Measurements from ENCODE around the gene CCNDBP1. TPM values are rescaled to one million over a fixed set of nuclear protein-coding genes. Genes with fewer than 3 reads are reported as not detected.

CCNDBP1 gene
- total RNA-seq, 1 experiment from 2014 or later: 39.8 TPM

- CTCF ChIA-PET: interaction anchor here (0.7 to 2.1 kb wide), 5 partner anchors 9 to 100 kb away, joined by 3 to 14 read pairs (median 4); no protein-coding TSS in a partner anchor
- H3K4me1 ChIP-seq (ENCODE audit: control insufficient read depth in 1 of 2, insufficient read depth in 2 of 2, low read length in 2 of 2): peaks cover 10 to 19% of the 10 kb centered on the region in 2 experiments
- RAD21 ChIA-PET (ENCODE audit: low non-redundant PET in 1 of 2, low total read pairs in 2 of 2, uncharacterized antibody in 2 of 2, unreplicated experiment in 2 of 2): no interaction called here
- no peak for DNase-seq (ENCODE audit: low read depth, low spot score)
- H3K27me3 ChIP-seq (ENCODE audit: insufficient read depth, low read length): no peaks in the 10 kb centered on the region
- peaks cover 0 to 9% of the 10 kb centered on the region in 2 experiments; a peak in 2 of 4 replicates for H3K36me3 ChIP-seq (ENCODE audit: control insufficient read depth in 1 of 2, insufficient read depth in 2 of 2, low read length in 2 of 2)
- no TSS peak for BruUV-seq (replicated peaks)
- no peaks in the 10 kb centered on the region; the same call in 1 of the 2 replicates for H3K79me2 ChIP-seq (ENCODE audit: insufficient read depth, low read length)
- H3K9ac ChIP-seq (ENCODE audit: low read length): peak overlapping the region; percentile 68
- no peak overlapping the region for H2AFZ ChIP-seq (ENCODE audit: low read depth, low read length, poor library complexity, severe bottlenecking)
- no peaks in the 10 kb centered on the region for H3K9me3 ChIP-seq (ENCODE audit: control insufficient read depth in 1 of 2, insufficient read depth in 1 of 2, low read depth in 1 of 2, low read length in 2 of 2)
- no peaks in the 10 kb centered on the region for H4K20me1 ChIP-seq (ENCODE audit: insufficient read depth)
- peak overlapping the region; percentile 92 for H3K4me2 ChIP-seq (ENCODE audit: low read length)
- no peak for TF ChIP-seq SP1 (IDR thresholded peaks at IDR 0.05; ENCODE audit: low read depth)
- TF ChIP-seq POLR2A (IDR thresholded peaks at IDR 0.05; ENCODE audit: borderline replicate concordance, extremely low read depth, insufficient read depth, insufficient read length): no peak
- no peak for TF ChIP-seq SIN3A (IDR thresholded peaks at IDR 0.05; ENCODE audit: low read depth)
- TF ChIP-seq FOSL1 (IDR thresholded peaks at IDR 0.05; ENCODE audit: low read depth): no peak
- H3K9me2 ChIP-seq (ENCODE audit: insufficient read depth): no peaks in the 10 kb centered on the region
- peak; percentile 6; the same call in 1 of the 2 replicates for ATAC-seq
- intact Hi-C loops (cut with micrococcal nuclease): loop anchor here (5.0 kb wide), 2 partner anchors 54 to 96 kb away; partner anchors contain the start of gene TMEM62
- POLR2A ChIA-PET: no interaction called here
- H3K27ac ChIP-seq (ENCODE audit: low read depth, low read length): peak overlapping the region; percentile 54; the same call in 1 of the 2 replicates
- H3K4me3 ChIP-seq (replicated peaks in 1 of 2; ENCODE audit: low read depth in 1 of 2, low read length in 2 of 2): peak overlapping the region; percentile 75 to 82
Observed at GRCh38 chr15:43186003-43186353, 775 bp downstream of the CCNDBP1 start.

GRCh38 chr15:43187544-43188155 lies 2.4 kb downstream of the CCNDBP1 start:
- Histone ChIP-seq H3K4me2 (ENCODE audit: low read length) (no peak overlapping the region), H3K9me3 (ENCODE audit: control insufficient read depth in 1 of 2, insufficient read depth in 1 of 2, low read depth in 1 of 2, low read length in 2 of 2) (no peaks in the 10 kb centered on the region), H4K20me1 (ENCODE audit: insufficient read depth) (no peaks in the 10 kb centered on the region), H3K27ac (ENCODE audit: low read depth, low read length) (no peak overlapping the region), H2AFZ (ENCODE audit: low read depth, low read length, poor library complexity, severe bottlenecking) (no peak overlapping the region), H3K9me2 (ENCODE audit: insufficient read depth) (no peaks in the 10 kb centered on the region), H3K9ac (ENCODE audit: low read length) (no peak overlapping the region), H3K4me3 (replicated peaks in 1 of 2; ENCODE audit: low read depth in 1 of 2, low read length in 2 of 2) (no peak overlapping the region), H3K79me2 (ENCODE audit: insufficient read depth, low read length) (no peaks in the 10 kb centered on the region; the same call in 1 of the 2 replicates), H3K4me1 (ENCODE audit: control insufficient read depth in 1 of 2, insufficient read depth in 2 of 2, low read length in 2 of 2) (peaks cover 10 to 11% of the 10 kb centered on the region in 2 experiments; a peak in 3 of 4 replicates), H3K27me3 (ENCODE audit: insufficient read depth, low read length) (no peaks in the 10 kb centered on the region), H3K36me3 (ENCODE audit: control insufficient read depth in 1 of 2, insufficient read depth in 2 of 2, low read length in 2 of 2) (peaks cover 6 to 19% of the 10 kb centered on the region in 2 experiments; a peak in 3 of 4 replicates)
- peak; percentile 24 for DNase-seq (ENCODE audit: low read depth, low spot score)
- intact Hi-C loops (cut with micrococcal nuclease): loop anchor here (1.0 to 5.0 kb wide), 3 partner anchors 17 to 95 kb away; partner anchors contain the start of gene TMEM62
- POLR2A ChIA-PET: interaction anchor here (0.7 kb wide), 1 partner anchor 48 kb away, joined by 3 read pairs; no protein-coding TSS in a partner anchor
- ATAC-seq: no peak
- no TSS peak for BruUV-seq (replicated peaks)
- peak; percentile 51 to 70 (median 61); a peak in 5 of 6 replicates for TF ChIP-seq CTCF (IDR thresholded peaks at IDR 0.05 in 2 of 3, conservative IDR thresholded peaks at IDR 0.05 in 1 of 3; ENCODE audit: borderline replicate concordance in 1 of 3, insufficient read depth in 1 of 3, low read depth in 2 of 3, low read length in 2 of 3)
- no peak for TF ChIP-seq FOSL1 (IDR thresholded peaks at IDR 0.05; ENCODE audit: low read depth)
- peak; percentile 64 for TF ChIP-seq RAD21 (IDR thresholded peaks at IDR 0.05; ENCODE audit: low read depth)
- CTCF ChIA-PET: interaction anchor here (1.2 kb wide), 1 partner anchor 98 kb away, joined by 4 read pairs; no protein-coding TSS in a partner anchor
- RAD21 ChIA-PET (ENCODE audit: low non-redundant PET in 1 of 2, low total read pairs in 2 of 2, uncharacterized antibody in 2 of 2, unreplicated experiment in 2 of 2): no interaction called here
